Neural cell (in vitro differentiated cells): ENCODE measurements around the gene KTI12. TPM values are rescaled to one million over a fixed set of nuclear protein-coding genes. Genes with fewer than 3 reads are reported as not detected.
"Not testable (repeated sequence)": the region's sequence is repeated elsewhere in the genome, so short reads cannot be mapped to it uniquely, and the experiment has no call there.

Experiments used
- H2AFZ ChIP-seq: fragments of 200-600, 300-800 bp; sonication (generic), shearing (Covaris generic); 2 replicates; pipeline ENCODE4 v1.6.0; 2014; ENCODE audit warnings: low read depth, mild to moderate bottlenecking, antibody characterized with exemption, low read length, moderate library complexity
- H3F3A ChIP-seq: fragments of 200-600 bp; shearing (Covaris generic); 2 replicates; pipeline ENCODE4 v1.6.1; 2016; ENCODE audit warnings: mild to moderate bottlenecking, moderate library complexity, mixed read lengths, antibody characterized with exemption, low read length; ENCODE audit not compliant: insufficient read depth, poor library complexity, severe bottlenecking
- H3K27ac ChIP-seq: fragments of 200-600, 300-800 bp; sonication (generic), shearing (Covaris generic); 2 replicates; pipeline ENCODE4 v1.5.1; 2014; ENCODE audit warnings: mild to moderate bottlenecking, low read length, moderate library complexity
- H3K27me3 ChIP-seq: fragments of 300-800, 200-600 bp; sonication (generic), shearing (Covaris generic); 2 replicates; pipeline ENCODE4 v1.6.0; 2014; ENCODE audit warnings: mild to moderate bottlenecking, low read depth, low read length, moderate library complexity; ENCODE audit not compliant: insufficient read depth
- H3K36me3 ChIP-seq: fragments of 300-800, 200-600 bp; sonication (generic), shearing (Covaris generic); 2 replicates; pipeline ENCODE4 v1.5.1; 2014; ENCODE audit warnings: mild to moderate bottlenecking, antibody characterized with exemption, low read length, moderate library complexity; ENCODE audit not compliant: insufficient read depth
- H3K4me2 ChIP-seq: fragments of 300-800, 200-600 bp; sonication (generic), shearing (Covaris generic); 2 replicates; pipeline ENCODE4 v1.6.0; 2014; ENCODE audit warnings: mild to moderate bottlenecking, low read length
- H3K4me3 ChIP-seq: fragments of 300-800, 200-600 bp; sonication (generic), shearing (Covaris generic); 2 replicates; pipeline ENCODE4 v1.5.1; 2014; ENCODE audit warnings: mild to moderate bottlenecking, low read length, moderate library complexity
- H3K79me2 ChIP-seq: fragments of 200-600 bp; shearing (Covaris generic); replicated peaks from 2 replicates; pipeline ENCODE4 v1.6.0; 2014; ENCODE audit warnings: mild to moderate bottlenecking, low read length, moderate library complexity; ENCODE audit not compliant: insufficient read depth
- H3K9ac ChIP-seq: fragments of 300-800, 200-600 bp; sonication (generic), shearing (Covaris generic); 2 replicates; pipeline ENCODE4 v1.6.1; 2016; ENCODE audit warnings: mild to moderate bottlenecking, low read length, mixed read lengths
- H3K9me2 ChIP-seq: fragments of 200-600 bp; shearing (Covaris generic); 2 replicates; pipeline ENCODE4 v1.6.1; 2016; ENCODE audit warnings: mild to moderate bottlenecking, low read length, mixed read lengths; ENCODE audit not compliant: insufficient read depth
- H3K9me3 ChIP-seq: fragments of 200-600, 300-800 bp; sonication (generic), shearing (Covaris generic); 2 replicates; pipeline ENCODE4 v1.6.1; 2016; ENCODE audit warnings: mild to moderate bottlenecking, mixed run types, low read length, moderate library complexity, mixed read lengths
- H4K20me1 ChIP-seq: fragments of 200-600 bp; shearing (Covaris generic); 2 replicates; pipeline ENCODE4 v1.6.1; 2016; ENCODE audit warnings: mild to moderate bottlenecking, mixed run types; ENCODE audit not compliant: insufficient read depth
- CTCF ChIP-seq: fragments of 450-650 bp; IDR thresholded peaks from 2 replicates; pipeline ENCODE4 v1.5.1; 2014; ENCODE audit warnings: antibody characterized with exemption, mild to moderate bottlenecking, moderate library complexity; ENCODE audit not compliant: poor library complexity, severe bottlenecking
- EP300 ChIP-seq: fragments of 450-650 bp; conservative IDR thresholded peaks from 2 replicates; pipeline ENCODE4 v1.6.1; 2014; ENCODE audit warnings: antibody characterized with exemption, mild to moderate bottlenecking, moderate library complexity; ENCODE audit not compliant: poor library complexity, severe bottlenecking
- EZH2 ChIP-seq: fragments of 200-600, 300-800 bp; shearing (Covaris generic), sonication (generic); IDR thresholded peaks from 2 replicates; pipeline ENCODE4 v1.6.1; 2014; ENCODE audit warnings: antibody characterized with exemption, low read length, borderline replicate concordance, mild to moderate bottlenecking; ENCODE audit not compliant: insufficient read depth, poor library complexity, severe bottlenecking
- MXI1 ChIP-seq: fragments of 450-650 bp; conservative IDR thresholded peaks from 2 replicates; pipeline ENCODE4 v1.6.1; 2014; ENCODE audit warnings: antibody characterized with exemption, mild to moderate bottlenecking; ENCODE audit not compliant: poor library complexity, severe bottlenecking
- POLR2AphosphoS5 ChIP-seq: IDR thresholded peaks from 2 replicates; pipeline ENCODE4 v1.6.1; 2012
- RAD21 ChIP-seq: fragments of 450-650 bp; conservative IDR thresholded peaks from 2 replicates; pipeline ENCODE4 v1.6.1; 2014; ENCODE audit warnings: antibody characterized with exemption, mild to moderate bottlenecking, moderate library complexity
- REST ChIP-seq: IDR thresholded peaks from 2 replicates; pipeline ENCODE4 v1.6.1; 2012; ENCODE audit warnings: borderline replicate concordance
- SMC3 ChIP-seq: fragments of 450-650 bp; conservative IDR thresholded peaks from 2 replicates; pipeline ENCODE4 v1.6.1; 2014; ENCODE audit warnings: antibody characterized with exemption, mild to moderate bottlenecking, moderate library complexity; ENCODE audit not compliant: poor library complexity
- TAF1 ChIP-seq: IDR thresholded peaks from 2 replicates; pipeline ENCODE4 v1.6.1; 2012; ENCODE audit warnings: low read depth
- polyA minus RNA-seq: library from RNA; depleted of rRNA, polyadenylated mRNA; stranded (reverse); fragments of >200 nt; gene quantifications from 2 replicates; pipeline ENCODE4 v1.2.3, GENCODE V29; 2014
- polyA plus RNA-seq: library from polyadenylated mRNA; depleted of rRNA; stranded (reverse); fragments of >200 nt; gene quantifications from 2 replicates; pipeline ENCODE4 v1.2.3, GENCODE V29; 2014

Gene KTI12
- polyA plus RNA-seq = 14.0 and 18.2 TPM in 2 replicates
- polyA minus RNA-seq = 13.2 and 15.8 TPM in 2 replicates

GRCh38 chr1:52033190-52034049, at the start of gene KTI12:
Gene KTI12, minus strand, starts transcription at chr1:52033810. Its CDS starts 49 bp downstream, at chr1:52033761.
- Histone ChIP-seq H3K36me3 (no peaks in the 10 kb centered on the region), H4K20me1 (no peaks in the 10 kb centered on the region), H3K27ac (peak within 1 kb of the TSS; percentile 97), H3K9me2 (no peaks in the 10 kb centered on the region), H3K79me2 (peaks cover 21% of the 10 kb centered on the region), H3F3A (no peaks in the 10 kb centered on the region), H3K9ac (peak within 1 kb of the TSS; percentile 76), H3K9me3 (no peaks in the 10 kb centered on the region), H3K27me3 (no peaks in the 10 kb centered on the region), H3K4me3 (peak within 1 kb of the TSS; percentile 94), H3K4me2 (peak within 1 kb of the TSS; percentile 75), H2AFZ (peak within 1 kb of the TSS; percentile 98)
- TF ChIP-seq CTCF = no peak
- peak; percentile 76 for TF ChIP-seq EP300
- peak; percentile 55 for TF ChIP-seq SMC3
- no peak for TF ChIP-seq EZH2
- TF ChIP-seq POLR2AphosphoS5 = peak; percentile 94
- peak; percentile 45 for TF ChIP-seq TAF1
- TF ChIP-seq REST = peak; percentile 94
- TF ChIP-seq MXI1 = peak; percentile 99
- TF ChIP-seq RAD21 = peak; percentile 46

- H3K27me3 ChIP-seq = no peaks in the 10 kb centered on the region
- TF ChIP-seq EZH2 (no peak), CTCF (no peak), MXI1 (no peak), REST (no peak), SMC3 (no peak), POLR2AphosphoS5 (no peak), EP300 (no peak), RAD21 (no peak), TAF1 (no peak)
- H3K4me3 ChIP-seq = no peak overlapping the region
- H3K79me2 ChIP-seq = peaks cover 18% of the 10 kb centered on the region
- H3F3A ChIP-seq = no peaks in the 10 kb centered on the region
- H3K36me3 ChIP-seq = no peaks in the 10 kb centered on the region
- H3K9me3 ChIP-seq = no peaks in the 10 kb centered on the region
- H3K4me2 ChIP-seq = no peak overlapping the region
- H3K27ac ChIP-seq = no peak overlapping the region
- H3K9ac ChIP-seq = no peak overlapping the region
- H3K9me2 ChIP-seq = no peaks in the 10 kb centered on the region
- no peaks in the 10 kb centered on the region for H4K20me1 ChIP-seq
- no peak overlapping the region for H2AFZ ChIP-seq
Measured at GRCh38 chr1:52080014-52080415, 46.4 kb upstream of the KTI12 start.

- H3K4me2 ChIP-seq, H3F3A ChIP-seq, H3K36me3 ChIP-seq, H2AFZ ChIP-seq, H4K20me1 ChIP-seq, H3K9me3 ChIP-seq, H3K27me3 ChIP-seq, H3K4me3 ChIP-seq, H3K9me2 ChIP-seq, H3K9ac ChIP-seq: not testable (repeated sequence)
- peak overlapping the region; percentile 68 for H3K27ac ChIP-seq
- H3K79me2 ChIP-seq = peaks cover 20% of the 10 kb centered on the region
Measured at GRCh38 chr1:52077277-52077676, 43.7 kb upstream of the KTI12 start.
